H9 (cell line): ENCODE measurements around the gene DOLPP1. TPM values are rescaled to one million over a fixed set of nuclear protein-coding genes. Genes with fewer than 3 reads are reported as not detected.

Experiments used
- DNase-seq: peaks from one replicate; pipeline ENCODE4 v3.0.0-alpha.2; 2017
- H2AFZ ChIP-seq: one replicate; pipeline ENCODE4 v1.6.1; 2013; ENCODE audit warnings: mild to moderate bottlenecking, low read length, control low read depth, moderate library complexity
- H2AK5ac ChIP-seq: 2 replicates; pipeline ENCODE4 v1.6.1; 2013; ENCODE audit warnings: low read length, control low read depth, mixed read lengths; ENCODE audit not compliant: insufficient read length
- H2BK120ac ChIP-seq: one replicate; pipeline ENCODE4 v1.6.1; 2013; ENCODE audit warnings: low read depth, mild to moderate bottlenecking, low read length, control low read depth, inconsistent platforms; ENCODE audit not compliant: poor library complexity, severe bottlenecking
- H2BK12ac ChIP-seq: 2 replicates; pipeline ENCODE4 v1.6.1; 2013; ENCODE audit warnings: low read length, control low read depth, mixed read lengths, low read depth; ENCODE audit not compliant: insufficient read length
- H2BK15ac ChIP-seq: 2 replicates; pipeline ENCODE4 v1.6.1; 2013; ENCODE audit warnings: low read depth, low read length, control low read depth
- H2BK20ac ChIP-seq: one replicate; pipeline ENCODE4 v1.6.1; 2013; ENCODE audit warnings: low read depth, mild to moderate bottlenecking, low read length, control low read depth, inconsistent platforms; ENCODE audit not compliant: poor library complexity, severe bottlenecking
- H2BK5ac ChIP-seq: 2 replicates; pipeline ENCODE4 v1.6.1; 2013; ENCODE audit warnings: low read length, control low read depth, mixed read lengths; ENCODE audit not compliant: insufficient read length
- H3K14ac ChIP-seq: 2 replicates; pipeline ENCODE4 v1.6.1; 2013; ENCODE audit warnings: low read length, control low read depth; ENCODE audit not compliant: insufficient read depth
- H3K18ac ChIP-seq: 2 replicates; pipeline ENCODE4 v1.6.1; 2013; ENCODE audit warnings: low read depth, mild to moderate bottlenecking, mixed read lengths, low read length, control low read depth; ENCODE audit not compliant: insufficient read length
- H3K23ac ChIP-seq: 2 replicates; pipeline ENCODE4 v1.6.1; 2013; ENCODE audit warnings: low read length, control low read depth, mixed read lengths, low read depth; ENCODE audit not compliant: insufficient read length
- H3K23me2 ChIP-seq: 2 replicates; pipeline ENCODE4 v1.6.1; 2013; ENCODE audit warnings: low read depth, mild to moderate bottlenecking, mixed read lengths, low read length, control low read depth; ENCODE audit not compliant: insufficient read length, poor library complexity, severe bottlenecking
- H3K27ac ChIP-seq: 2 replicates; pipeline ENCODE4 v1.5.1; 2013; ENCODE audit warnings: low read length, control low read depth, mixed read lengths, low read depth; ENCODE audit not compliant: insufficient read length
- H3K27me3 ChIP-seq: 2 replicates; pipeline ENCODE4 v1.6.1; 2013; ENCODE audit warnings: low read length, control low read depth, inconsistent platforms; ENCODE audit not compliant: insufficient read depth
- H3K4ac ChIP-seq: 2 replicates; pipeline ENCODE4 v1.6.1; 2013; ENCODE audit warnings: low read depth, mild to moderate bottlenecking, control low read depth, inconsistent platforms, low read length, moderate library complexity
- H3K4me1 ChIP-seq: 2 replicates; pipeline ENCODE4 v1.6.1; 2013; ENCODE audit warnings: low read length, control low read depth, inconsistent platforms; ENCODE audit not compliant: insufficient read depth
- H3K4me2 ChIP-seq: 2 replicates; pipeline ENCODE4 v1.6.1; 2013; ENCODE audit warnings: low read length, control low read depth, mixed read lengths; ENCODE audit not compliant: insufficient read length, insufficient read depth
- H3K56ac ChIP-seq: 2 replicates; pipeline ENCODE4 v1.6.1; 2013; ENCODE audit warnings: low read depth, mild to moderate bottlenecking, mixed read lengths, low read length, control low read depth; ENCODE audit not compliant: insufficient read length
- H3K79me1 ChIP-seq: 2 replicates; pipeline ENCODE4 v1.6.1; 2013; ENCODE audit warnings: low read depth, mild to moderate bottlenecking, moderate library complexity, low read length, control low read depth, inconsistent platforms; ENCODE audit not compliant: insufficient read depth, poor library complexity, severe bottlenecking
- H3K79me2 ChIP-seq: 2 replicates; pipeline ENCODE4 v1.6.1; 2013; ENCODE audit warnings: low read length, control low read depth, inconsistent platforms; ENCODE audit not compliant: insufficient read depth
- H3K9ac ChIP-seq: 2 replicates; pipeline ENCODE4 v1.6.1; 2013; ENCODE audit warnings: low read length, control low read depth, mixed read lengths; ENCODE audit not compliant: insufficient read length; ENCODE audit errors: extremely low read depth
- H3K9me3 ChIP-seq: one replicate; pipeline ENCODE4 v1.6.1; 2013; ENCODE audit warnings: low read depth, low read length, inconsistent platforms; ENCODE audit not compliant: control insufficient read depth
- H3T11ph ChIP-seq: one replicate; pipeline ENCODE4 v1.6.1; 2013; ENCODE audit warnings: mild to moderate bottlenecking, low read length, control low read depth, inconsistent platforms
- H4K20me1 ChIP-seq: one replicate; pipeline ENCODE4 v1.6.1; 2013; ENCODE audit not compliant: control insufficient read depth, insufficient read length, insufficient read depth
- H4K5ac ChIP-seq: 2 replicates; pipeline ENCODE4 v1.6.1; 2013; ENCODE audit warnings: low read depth, mild to moderate bottlenecking, mixed read lengths, low read length, control low read depth; ENCODE audit not compliant: insufficient read length
- H4K8ac ChIP-seq: replicated peaks from 2 replicates; pipeline ENCODE4 v1.6.1; 2013; ENCODE audit warnings: low read length, control low read depth, mixed read lengths, low read depth; ENCODE audit not compliant: insufficient read length
- H4K91ac ChIP-seq: 2 replicates; pipeline ENCODE4 v1.6.1; 2013; ENCODE audit warnings: low read depth, mild to moderate bottlenecking, moderate library complexity, mixed read lengths, low read length, control low read depth; ENCODE audit not compliant: insufficient read length
- H3K27ac Mint-ChIP-seq, 3 experiments: 2 replicates in 2 of 3; 3 replicates in 1 of 3; pipeline ENCODE4 v1.8.0; 2020 to 2021; ENCODE audit warnings: mixed read lengths in 3 of 3, mild to moderate bottlenecking in 1 of 3, moderate library complexity in 1 of 3
- H3K27me3 Mint-ChIP-seq: 2 replicates; pipeline ENCODE4 v1.8.0; 2021; ENCODE audit warnings: low read depth, mild to moderate bottlenecking, moderate library complexity, mixed read lengths
- H3K36me3 Mint-ChIP-seq, 3 experiments: 2 replicates in 2 of 3; 3 replicates in 1 of 3; pipeline ENCODE4 v1.8.0; 2020 to 2021; ENCODE audit warnings: low read depth in 3 of 3, mixed read lengths in 3 of 3; ENCODE audit not compliant: insufficient read depth in 1 of 3
- H3K4me1 Mint-ChIP-seq, 2 experiments: 2 replicates each; pipeline ENCODE4 v1.8.0; 2020; ENCODE audit warnings: mixed read lengths in 2 of 2
- H3K4me3 Mint-ChIP-seq, 2 experiments: 2 replicates in 1 of 2; 3 replicates in 1 of 2; pipeline ENCODE4 v1.8.0; 2020 to 2021; ENCODE audit warnings: mild to moderate bottlenecking in 2 of 2, mixed read lengths in 2 of 2, moderate library complexity in 1 of 2
- H3K9me3 Mint-ChIP-seq, 2 experiments: 2 replicates in 1 of 2; 3 replicates in 1 of 2; pipeline ENCODE4 v1.8.0; 2020; ENCODE audit warnings: mild to moderate bottlenecking in 2 of 2, mixed read lengths in 2 of 2, moderate library complexity in 1 of 2
- WGBS: extraction: QIAGEN DNeasy Blood & Tissue Kit; methylation state at CpG from one replicate; pipeline ENCODE4 v1.1.7; 2013; ENCODE audit warnings: missing lambda C conversion rate, low lambda C conversion rate, mixed read lengths; ENCODE audit not compliant: insufficient read length; ENCODE audit errors: extremely low coverage; 5-methylcytosine and 5-hydroxymethylcytosine counted together
- total RNA-seq: library from RNA; stranded (reverse); gene quantifications from 2 replicates; pipeline ENCODE4 v1.2.1, GENCODE V29; 2021
- TF ChIP-seq, protein P1 (sequence below): fragments of 200-600 bp; sonication (generic); conservative IDR thresholded peaks from 3 replicates; pipeline ENCODE4 v1.8.0; 2021; ENCODE audit warnings: antibody characterized with exemption, mild to moderate bottlenecking

The DOLPP1 gene
- total RNA-seq, 1 experiment from 2014 or later = 42.6 TPM

DNA sequence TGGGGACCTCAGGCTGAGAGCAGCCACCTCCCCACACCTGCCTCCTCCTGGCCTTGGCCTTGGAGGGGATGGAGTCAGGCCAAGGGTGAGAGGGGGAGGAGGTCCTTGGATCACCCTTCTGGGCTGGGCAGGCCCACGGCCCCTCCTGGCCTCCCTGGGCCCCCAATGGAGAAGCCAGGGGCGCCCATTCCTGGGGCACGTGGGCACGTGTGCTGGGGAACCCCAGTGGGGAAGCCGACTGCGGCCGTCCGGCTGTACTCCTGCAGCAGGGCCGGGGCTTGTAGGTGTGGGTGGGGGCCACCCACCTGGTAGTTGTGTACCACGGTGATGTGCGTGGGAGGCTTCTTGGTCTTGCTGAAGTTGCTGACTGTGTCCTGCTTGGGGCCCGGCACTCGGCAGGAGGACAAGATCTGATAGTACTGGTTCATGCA lies 21.2 kb downstream of the DOLPP1 start:
- Mint-ChIP-seq H3K27ac (no peak overlapping the region), H3K27me3 (peaks cover 22% of the 10 kb centered on the region), H3K9me3 (no peaks in the 10 kb centered on the region), H3K4me1 (peaks cover 6 to 10% of the 10 kb centered on the region in 2 experiments; a peak in 3 of 4 replicates), H3K36me3 (peaks cover 0 to 4% (median 1%) of the 10 kb centered on the region in 3 experiments; a peak in 3 of 7 replicates), H3K4me3 (no peak overlapping the region)
- WGBS = no CpG with 5 or more reads among the region's 13 CpGs
- no peaks in the 10 kb centered on the region for H3K9me3 ChIP-seq
- no peak overlapping the region for H3K14ac ChIP-seq
- H3T11ph ChIP-seq = no peak overlapping the region
- no peaks in the 10 kb centered on the region for H3K79me1 ChIP-seq
- H3K23ac ChIP-seq = no peak overlapping the region
- no peak overlapping the region for H2BK120ac ChIP-seq
- H3K9ac ChIP-seq = no peak overlapping the region
- H3K4me2 ChIP-seq = no peak overlapping the region
- no peak overlapping the region for H3K56ac ChIP-seq
- H4K20me1 ChIP-seq = no peaks in the 10 kb centered on the region
- H3K79me2 ChIP-seq = no peaks in the 10 kb centered on the region
- no peak overlapping the region for H2BK12ac ChIP-seq
- no peak overlapping the region for H4K5ac ChIP-seq
- no peak overlapping the region for H2AK5ac ChIP-seq
- H3K27ac ChIP-seq = no peak overlapping the region
- no peak for DNase-seq
- H4K91ac ChIP-seq = no peak overlapping the region
- TF ChIP-seq, protein P1, sequence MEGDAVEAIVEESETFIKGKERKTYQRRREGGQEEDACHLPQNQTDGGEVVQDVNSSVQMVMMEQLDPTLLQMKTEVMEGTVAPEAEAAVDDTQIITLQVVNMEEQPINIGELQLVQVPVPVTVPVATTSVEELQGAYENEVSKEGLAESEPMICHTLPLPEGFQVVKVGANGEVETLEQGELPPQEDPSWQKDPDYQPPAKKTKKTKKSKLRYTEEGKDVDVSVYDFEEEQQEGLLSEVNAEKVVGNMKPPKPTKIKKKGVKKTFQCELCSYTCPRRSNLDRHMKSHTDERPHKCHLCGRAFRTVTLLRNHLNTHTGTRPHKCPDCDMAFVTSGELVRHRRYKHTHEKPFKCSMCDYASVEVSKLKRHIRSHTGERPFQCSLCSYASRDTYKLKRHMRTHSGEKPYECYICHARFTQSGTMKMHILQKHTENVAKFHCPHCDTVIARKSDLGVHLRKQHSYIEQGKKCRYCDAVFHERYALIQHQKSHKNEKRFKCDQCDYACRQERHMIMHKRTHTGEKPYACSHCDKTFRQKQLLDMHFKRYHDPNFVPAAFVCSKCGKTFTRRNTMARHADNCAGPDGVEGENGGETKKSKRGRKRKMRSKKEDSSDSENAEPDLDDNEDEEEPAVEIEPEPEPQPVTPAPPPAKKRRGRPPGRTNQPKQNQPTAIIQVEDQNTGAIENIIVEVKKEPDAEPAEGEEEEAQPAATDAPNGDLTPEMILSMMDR = no peak
- H3K23me2 ChIP-seq = no peaks in the 10 kb centered on the region
- no peak overlapping the region for H4K8ac ChIP-seq
- H2BK15ac ChIP-seq = no peak overlapping the region
- no peaks in the 10 kb centered on the region for H3K27me3 ChIP-seq
- H3K18ac ChIP-seq = no peak overlapping the region
- H2BK5ac ChIP-seq = no peak overlapping the region
- no peak overlapping the region for H3K4ac ChIP-seq
- no peaks in the 10 kb centered on the region; the same call in 1 of the 2 replicates for H3K4me1 ChIP-seq
- H2AFZ ChIP-seq = no peak overlapping the region
- H2BK20ac ChIP-seq = no peak overlapping the region
